K562 (cell line): ENCODE measurements around the gene MYOM1. TPM values are rescaled to one million over a fixed set of nuclear protein-coding genes. Genes with fewer than 3 reads are reported as not detected.

Experiments
- BRCA1 ChIP-seq, 2 experiments: fragments of 450-650 bp in 1 of 2; sonication (generic) in 1 of 2; formaldehyde crosslinking in 1 of 2; IDR thresholded peaks; 2 replicates each; pipeline versions ENCODE4 v1.5.0 to v1.6.1; 2017 to 2020; ENCODE audit warnings: mild to moderate bottlenecking in 1 of 2, missing genetic modification reagents in 1 of 2
- CBX5 ChIP-seq: IDR thresholded peaks from 2 replicates; pipeline ENCODE4 v1.6.1; 2014; ENCODE audit warnings: low read depth, borderline replicate concordance
- GTF2E2 ChIP-seq: fragments of 200-800 bp; sonication (Bioruptor generic); IDR thresholded peaks from 2 replicates; pipeline ENCODE4 v1.6.1; 2016; ENCODE audit warnings: missing genetic modification characterization, missing compliant biosample characterization
- HLTF ChIP-seq: fragments of 450-650 bp; IDR thresholded peaks from 2 replicates; pipeline ENCODE4 v1.6.1; 2016
- HNRNPH1 ChIP-seq: fragments of 200-400 bp; formaldehyde crosslinking; optimal IDR thresholded peaks from 2 replicates; pipeline ENCODE3; 2017; ENCODE audit warnings: low read depth, mild to moderate bottlenecking, low read length, moderate library complexity
- HNRNPUL1 ChIP-seq: fragments of 200-400 bp; formaldehyde crosslinking; IDR thresholded peaks from 2 replicates; pipeline ENCODE4 v1.6.1; 2017; ENCODE audit warnings: low read length
- IFI16 ChIP-seq: fragments of 250-450 bp; sonication (Bioruptor Pico); IDR thresholded peaks from 2 replicates; pipeline ENCODE4 v2.1.2; 2022; ENCODE audit warnings: mild to moderate bottlenecking, inconsistent platforms
- NEUROD1 ChIP-seq: fragments of 150-350 bp; IDR thresholded peaks from 2 replicates; pipeline ENCODE4 v1.6.1; 2014; ENCODE audit warnings: borderline replicate concordance, low read length, low read depth; ENCODE audit not compliant: partially characterized antibody
- PHF8 ChIP-seq: fragments of 200-600 bp; sonication (generic); IDR thresholded peaks from 2 replicates; pipeline ENCODE4 v1.6.1; 2012; ENCODE audit warnings: mixed run types, mild to moderate bottlenecking, inconsistent platforms, low read length, moderate library complexity, borderline replicate concordance
- POLR2AphosphoS5 ChIP-seq: IDR thresholded peaks from 2 replicates; pipeline ENCODE4 v1.6.1; 2011; ENCODE audit warnings: mild to moderate bottlenecking, low read depth, low read length, moderate library complexity; ENCODE audit not compliant: control insufficient read depth, insufficient read depth
- RCOR1 ChIP-seq, 2 experiments: IDR thresholded peaks; 2 replicates each; pipeline ENCODE4 v1.6.1; 2012; ENCODE audit warnings: low read depth in 2 of 2, low read length in 2 of 2, borderline replicate concordance in 1 of 2, improper control_type of control experiment in 1 of 2
- TAF7 ChIP-seq: fragments of 450-650 bp; IDR thresholded peaks from 2 replicates; pipeline ENCODE4 v1.6.1; 2016; ENCODE audit warnings: missing genetic modification characterization, missing compliant biosample characterization
- TCF3 ChIP-seq: sonication (generic); formaldehyde crosslinking; IDR thresholded peaks from 2 replicates; pipeline ENCODE4 v1.4.0; 2020; ENCODE audit warnings: mild to moderate bottlenecking, missing genetic modification reagents
- ZFP1 ChIP-seq: fragments of 450-650 bp; formaldehyde crosslinking; IDR thresholded peaks from 2 replicates; pipeline ENCODE4 v1.4.0; 2020; ENCODE audit warnings: mild to moderate bottlenecking, mixed read lengths
- ZFPM2 ChIP-seq: fragments of 250-450 bp; sonication (Bioruptor Pico); IDR thresholded peaks from 2 replicates; pipeline ENCODE4 v1.5.1; 2022; ENCODE audit warnings: mild to moderate bottlenecking
- ZNF121 ChIP-seq: sonication (generic); formaldehyde crosslinking; conservative IDR thresholded peaks from 2 replicates; pipeline ENCODE4 v1.8.0; 2022; ENCODE audit warnings: missing genetic modification reagents
- ZNF253 ChIP-seq: fragments of 250-450 bp; sonication (Bioruptor Pico); conservative IDR thresholded peaks from 2 replicates; pipeline ENCODE4 v1.6.1; 2021; ENCODE audit warnings: mild to moderate bottlenecking
- ZNF644 ChIP-seq: fragments of 200-800 bp; sonication (Bioruptor generic); IDR thresholded peaks from 2 replicates; pipeline ENCODE4 v1.6.1; 2016; ENCODE audit warnings: low read depth, missing genetic modification characterization, missing compliant biosample characterization
- polyA plus RNA-seq, 8 experiments: library from polyadenylated mRNA; depleted of rRNA in 4 of 8; stranded (reverse) in 5 of 8; unstranded in 3 of 8; fragments of >200 nt; fragmentation: Nextera tagmentation in 2 of 8; fragmentation: Illumina TruSeq in 1 of 8; extraction: Ambion mirVana in 2 of 8; extraction: Trizol in 1 of 8; gene quantifications; 2 replicates each; pipeline versions ENCODE4 v1.2.1 to v1.2.3, GENCODE V29; 2011 to 2014; ENCODE audit warnings: inconsistent platforms in 1 of 8, missing spikeins in 1 of 8
- total RNA-seq, 7 experiments: library from RNA; depleted of rRNA in 6 of 7; stranded (reverse); fragments of >200 nt in 6 of 7; fragmentation: Illumina TruSeq in 2 of 7; extraction: Trizol in 2 of 7; gene quantifications; 2 replicates each; pipeline versions ENCODE4 v1.2.1 to v1.2.3, GENCODE V29; 2011 to 2021; ENCODE audit warnings: low replicate concordance in 1 of 7
- TF ChIP-seq, protein P1 (sequence below): sonication (generic); formaldehyde crosslinking; IDR thresholded peaks from 2 replicates; pipeline ENCODE4 v1.8.0; 2022; ENCODE audit warnings: mild to moderate bottlenecking, missing genetic modification reagents
- TF ChIP-seq, protein P2 (sequence below): fragments of 450-650 bp; IDR thresholded peaks from 2 replicates; pipeline ENCODE4 v1.6.1; 2016; ENCODE audit warnings: low read depth

MYOM1 gene
- total and polyA plus RNA-seq, 9 of the 15 experiments (the other 6 are each of a cell fraction or from before 2014, with no cell fraction given): 0.01 to 0.62 (median 0.25) TPM

DNA sequence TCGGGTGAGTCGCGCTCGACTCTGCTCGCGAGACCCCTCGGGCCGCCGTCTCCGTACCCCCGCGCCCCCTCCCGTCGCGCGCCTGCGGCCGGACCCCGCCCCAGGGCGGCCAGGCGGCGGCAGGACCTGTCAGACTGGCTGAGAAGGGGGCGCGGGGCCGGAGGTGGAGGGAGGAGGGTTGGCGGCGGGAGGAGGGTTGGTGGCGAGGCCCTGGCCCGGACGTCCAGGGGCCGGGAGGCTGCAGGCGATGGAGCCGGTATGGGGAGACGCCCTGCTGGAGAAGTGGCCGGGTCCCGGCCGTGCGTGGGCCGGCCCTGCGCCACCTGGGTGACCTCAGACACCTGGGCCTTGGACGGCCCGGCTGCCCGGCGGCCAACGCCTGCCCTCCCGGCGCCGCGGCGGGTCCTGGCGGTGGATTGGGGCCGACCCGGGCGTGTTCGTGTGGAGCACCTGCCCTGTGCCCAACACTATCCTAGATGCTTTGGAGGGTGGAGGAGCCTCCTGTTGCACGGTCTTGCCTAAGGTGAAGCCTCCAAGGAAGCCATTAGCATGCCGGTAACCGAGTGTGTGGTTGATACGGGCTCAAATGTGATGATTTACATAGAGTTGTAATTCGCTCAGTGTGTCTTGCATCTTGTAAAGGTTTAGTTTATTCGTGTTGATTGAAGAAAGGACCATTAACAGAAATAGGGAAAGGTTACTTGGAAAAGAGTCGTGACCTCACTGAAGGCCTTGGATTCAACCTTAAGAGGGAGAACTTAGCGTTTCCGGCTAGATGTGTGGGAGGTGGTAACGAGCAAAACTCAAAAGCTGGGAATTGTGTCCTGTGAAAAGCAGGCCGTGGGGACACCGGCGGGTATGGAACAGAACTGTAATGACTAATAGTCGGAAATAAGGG, 42.7 kb upstream of the MYOM1 start (continued):
- TF ChIP-seq ZFPM2 (CRISPR knock-in tag) (no peak), PHF8 (no peak), POLR2AphosphoS5 (no peak), ZNF644 (tag) (no peak), ZNF253 (CRISPR knock-in tag) (no peak), ZFP1 (no peak), TAF7 (tag) (no peak), BRCA1 (IDR thresholded peaks at IDR 0.05) (no peak), BRCA1 (CRISPR knock-in tag; IDR thresholded peaks at IDR 0.05) (no peak), RCOR1 (IDR thresholded peaks at IDR 0.05; ENCODE audit: borderline replicate concordance in 1 of 2, low read depth in 2 of 2, low read length in 2 of 2) (no peak), HLTF (no peak), CBX5 (no peak), TCF3 (CRISPR knock-in tag) (no peak), IFI16 (CRISPR knock-in tag) (no peak), ZNF121 (CRISPR knock-in tag) (no peak), NEUROD1 (no peak), HNRNPUL1 (no peak), GTF2E2 (tag) (peak; percentile 30; the same call in 1 of the 2 replicates), HNRNPH1 (no peak)
- TF ChIP-seq, protein P1, sequence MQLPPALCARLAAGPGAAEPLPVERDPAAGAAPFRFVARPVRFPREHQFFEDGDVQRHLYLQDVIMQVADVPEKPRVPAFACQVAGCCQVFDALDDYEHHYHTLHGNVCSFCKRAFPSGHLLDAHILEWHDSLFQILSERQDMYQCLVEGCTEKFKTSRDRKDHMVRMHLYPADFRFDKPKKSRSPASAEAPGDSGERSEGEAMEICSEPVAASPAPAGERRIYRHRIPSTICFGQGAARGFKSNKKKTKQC (CRISPR knock-in tag): no peak
- TF ChIP-seq, protein P2, sequence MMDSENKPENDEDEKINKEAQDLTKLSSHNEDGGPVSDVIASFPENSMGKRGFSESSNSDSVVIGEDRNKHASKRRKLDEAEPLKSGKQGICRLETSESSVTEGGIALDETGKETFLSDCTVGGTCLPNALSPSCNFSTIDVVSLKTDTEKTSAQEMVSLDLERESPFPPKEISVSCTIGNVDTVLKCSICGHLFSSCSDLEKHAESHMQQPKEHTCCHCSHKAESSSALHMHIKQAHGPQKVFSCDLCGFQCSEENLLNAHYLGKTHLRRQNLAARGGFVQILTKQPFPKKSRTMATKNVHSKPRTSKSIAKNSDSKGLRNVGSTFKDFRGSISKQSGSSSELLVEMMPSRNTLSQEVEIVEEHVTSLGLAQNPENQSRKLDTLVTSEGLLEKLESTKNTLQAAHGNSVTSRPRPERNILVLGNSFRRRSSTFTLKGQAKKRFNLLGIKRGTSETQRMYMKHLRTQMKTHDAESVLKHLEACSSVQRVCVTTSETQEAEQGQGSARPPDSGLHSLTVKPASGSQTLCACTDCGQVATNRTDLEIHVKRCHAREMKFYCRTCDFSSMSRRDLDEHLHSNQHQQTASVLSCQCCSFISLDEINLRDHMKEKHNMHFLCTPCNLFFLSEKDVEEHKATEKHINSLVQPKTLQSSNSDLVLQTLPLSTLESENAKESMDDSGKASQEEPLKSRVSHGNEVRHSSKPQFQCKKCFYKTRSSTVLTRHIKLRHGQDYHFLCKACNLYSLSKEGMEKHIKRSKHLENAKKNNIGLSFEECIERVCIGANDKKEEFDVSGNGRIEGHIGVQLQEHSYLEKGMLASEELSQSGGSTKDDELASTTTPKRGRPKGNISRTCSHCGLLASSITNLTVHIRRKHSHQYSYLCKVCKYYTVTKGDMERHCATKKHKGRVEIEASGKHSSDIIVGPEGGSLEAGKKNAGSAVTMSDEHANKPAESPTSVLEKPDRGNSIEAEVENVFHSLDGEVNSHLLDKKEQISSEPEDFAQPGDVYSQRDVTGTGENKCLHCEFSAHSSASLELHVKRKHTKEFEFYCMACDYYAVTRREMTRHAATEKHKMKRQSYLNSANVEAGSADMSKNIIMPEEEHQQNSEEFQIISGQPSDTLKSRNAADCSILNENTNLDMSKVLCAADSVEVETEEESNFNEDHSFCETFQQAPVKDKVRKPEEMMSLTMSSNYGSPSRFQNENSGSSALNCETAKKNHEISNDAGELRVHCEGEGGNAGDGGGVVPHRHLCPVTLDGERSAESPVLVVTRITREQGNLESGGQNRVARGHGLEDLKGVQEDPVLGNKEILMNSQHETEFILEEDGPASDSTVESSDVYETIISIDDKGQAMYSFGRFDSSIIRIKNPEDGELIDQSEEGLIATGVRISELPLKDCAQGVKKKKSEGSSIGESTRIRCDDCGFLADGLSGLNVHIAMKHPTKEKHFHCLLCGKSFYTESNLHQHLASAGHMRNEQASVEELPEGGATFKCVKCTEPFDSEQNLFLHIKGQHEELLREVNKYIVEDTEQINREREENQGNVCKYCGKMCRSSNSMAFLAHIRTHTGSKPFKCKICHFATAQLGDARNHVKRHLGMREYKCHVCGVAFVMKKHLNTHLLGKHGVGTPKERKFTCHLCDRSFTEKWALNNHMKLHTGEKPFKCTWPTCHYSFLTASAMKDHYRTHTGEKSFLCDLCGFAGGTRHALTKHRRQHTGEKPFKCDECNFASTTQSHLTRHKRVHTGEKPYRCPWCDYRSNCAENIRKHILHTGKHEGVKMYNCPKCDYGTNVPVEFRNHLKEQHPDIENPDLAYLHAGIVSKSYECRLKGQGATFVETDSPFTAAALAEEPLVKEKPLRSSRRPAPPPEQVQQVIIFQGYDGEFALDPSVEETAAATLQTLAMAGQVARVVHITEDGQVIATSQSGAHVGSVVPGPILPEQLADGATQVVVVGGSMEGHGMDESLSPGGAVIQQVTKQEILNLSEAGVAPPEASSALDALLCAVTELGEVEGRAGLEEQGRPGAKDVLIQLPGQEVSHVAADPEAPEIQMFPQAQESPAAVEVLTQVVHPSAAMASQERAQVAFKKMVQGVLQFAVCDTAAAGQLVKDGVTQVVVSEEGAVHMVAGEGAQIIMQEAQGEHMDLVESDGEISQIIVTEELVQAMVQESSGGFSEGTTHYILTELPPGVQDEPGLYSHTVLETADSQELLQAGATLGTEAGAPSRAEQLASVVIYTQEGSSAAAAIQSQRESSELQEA: no peak
